ENCODE measurements around the gene ZBTB20. TPM values are rescaled to one million over a fixed set of nuclear protein-coding genes. Genes with fewer than 3 reads are reported as not detected.

The ZBTB20 gene
- total RNA-seq, 1 donor from 2014 or later, result 21.4 TPM

- Histone ChIP-seq H3K27me3 (ENCODE audit: insufficient read depth, low read length) (no peaks in the 10 kb centered on the region), H4K20me1 (ENCODE audit: insufficient read depth, low read length) (no peaks in the 10 kb centered on the region), H3K79me2 (ENCODE audit: insufficient read depth, low read length) (no peaks in the 10 kb centered on the region), H3K4me1 (ENCODE audit: insufficient read depth, low read length) (no peaks in the 10 kb centered on the region), H3K9ac (ENCODE audit: low read length) (no peak overlapping the region), H3K36me3 (ENCODE audit: insufficient read depth, low read length) (no peaks in the 10 kb centered on the region), H3K27ac (ENCODE audit: low read depth, low read length) (no peak overlapping the region), H3K4me2 (ENCODE audit: low read length) (no peak overlapping the region), H3K9me3 (ENCODE audit: insufficient read depth, low read depth, low read length) (no peaks in the 10 kb centered on the region), H3K4me3 (ENCODE audit: insufficient read depth, low read depth, low read length) (no peak overlapping the region), H2AFZ (ENCODE audit: low read depth, low read length) (no peak overlapping the region)
- Mint-ChIP-seq H3K27me3 (ENCODE audit: low read depth, unreplicated experiment) (peaks cover 4% of the 10 kb centered on the region), H3K36me3 (ENCODE audit: low read depth, unreplicated experiment) (no peaks in the 10 kb centered on the region), H3K27ac (ENCODE audit: unreplicated experiment) (no peak overlapping the region), H3K9me3 (ENCODE audit: unreplicated experiment) (peaks cover 1% of the 10 kb centered on the region), H3K4me1 (ENCODE audit: low read depth, unreplicated experiment) (no peaks in the 10 kb centered on the region), H3K4me3 (ENCODE audit: unreplicated experiment) (no peak overlapping the region)
- no peak for DNase-seq (ENCODE audit: low read depth)
- TF ChIP-seq EZH2 (IDR thresholded peaks at IDR 0.05; ENCODE audit: insufficient read depth, low read length) (no peak), CTCF (IDR thresholded peaks at IDR 0.05; ENCODE audit: insufficient read depth, low read depth, low read length) (no peak)
- FAIRE-seq, result no peak
These were observed 847.0 kb downstream of the ZBTB20 start for GRCh38 chr3:114299941-114300624.

- no peaks in the 10 kb centered on the region for H3K4me1 Mint-ChIP-seq (ENCODE audit: low read depth, unreplicated experiment)
- DNase-seq (ENCODE audit: low read depth) (no peak), FAIRE-seq (no peak)
- H2AFZ ChIP-seq (ENCODE audit: low read depth, low read length), result no peak overlapping the region
- H3K36me3 Mint-ChIP-seq (ENCODE audit: low read depth, unreplicated experiment), result no peaks in the 10 kb centered on the region
- no peak overlapping the region for H3K4me2 ChIP-seq (ENCODE audit: low read length)
- no peak overlapping the region for H3K9ac ChIP-seq (ENCODE audit: low read length)
- no peak for TF ChIP-seq EZH2 (IDR thresholded peaks at IDR 0.05; ENCODE audit: insufficient read depth, low read length)
- peak; percentile 22 for TF ChIP-seq CTCF (IDR thresholded peaks at IDR 0.05; ENCODE audit: insufficient read depth, low read depth, low read length)
- H3K9me3 ChIP-seq (ENCODE audit: insufficient read depth, low read depth, low read length), result no peaks in the 10 kb centered on the region
- no peak overlapping the region for H3K4me3 ChIP-seq (ENCODE audit: insufficient read depth, low read depth, low read length)
- H3K4me3 Mint-ChIP-seq (ENCODE audit: unreplicated experiment), result no peak overlapping the region
- H3K4me1 ChIP-seq (ENCODE audit: insufficient read depth, low read length), result no peaks in the 10 kb centered on the region
- H3K27ac Mint-ChIP-seq (ENCODE audit: unreplicated experiment), result no peak overlapping the region
- no peaks in the 10 kb centered on the region for H3K27me3 ChIP-seq (ENCODE audit: insufficient read depth, low read length)
- H3K79me2 ChIP-seq (ENCODE audit: insufficient read depth, low read length), result no peaks in the 10 kb centered on the region
- H3K27me3 Mint-ChIP-seq (ENCODE audit: low read depth, unreplicated experiment), result peaks cover 3% of the 10 kb centered on the region
- no peaks in the 10 kb centered on the region for H3K36me3 ChIP-seq (ENCODE audit: insufficient read depth, low read length)
- no peak overlapping the region for H3K27ac ChIP-seq (ENCODE audit: low read depth, low read length)
- no peaks in the 10 kb centered on the region for H4K20me1 ChIP-seq (ENCODE audit: insufficient read depth, low read length)
- no peaks in the 10 kb centered on the region for H3K9me3 Mint-ChIP-seq (ENCODE audit: unreplicated experiment)
These were observed 847.7 kb downstream of the ZBTB20 start for GRCh38 chr3:114299421-114299820.

- no peaks in the 10 kb centered on the region for H3K27me3 ChIP-seq (ENCODE audit: insufficient read depth, low read length)
- no peaks in the 10 kb centered on the region for H3K9me3 Mint-ChIP-seq (ENCODE audit: unreplicated experiment)
- peaks cover 6% of the 10 kb centered on the region for H3K27me3 Mint-ChIP-seq (ENCODE audit: low read depth, unreplicated experiment)
- no peak overlapping the region for H3K4me3 ChIP-seq (ENCODE audit: insufficient read depth, low read depth, low read length)
- DNase-seq (ENCODE audit: low read depth) (no peak), FAIRE-seq (no peak)
- no peaks in the 10 kb centered on the region for H4K20me1 ChIP-seq (ENCODE audit: insufficient read depth, low read length)
- no peak overlapping the region for H3K4me2 ChIP-seq (ENCODE audit: low read length)
- H3K9me3 ChIP-seq (ENCODE audit: insufficient read depth, low read depth, low read length), result no peaks in the 10 kb centered on the region
- H3K79me2 ChIP-seq (ENCODE audit: insufficient read depth, low read length), result no peaks in the 10 kb centered on the region
- no peak overlapping the region for H2AFZ ChIP-seq (ENCODE audit: low read depth, low read length)
- H3K27ac Mint-ChIP-seq (ENCODE audit: unreplicated experiment), result no peak overlapping the region
- no peaks in the 10 kb centered on the region for H3K36me3 Mint-ChIP-seq (ENCODE audit: low read depth, unreplicated experiment)
- no peak for TF ChIP-seq CTCF (IDR thresholded peaks at IDR 0.05; ENCODE audit: insufficient read depth, low read depth, low read length)
- no peak for TF ChIP-seq EZH2 (IDR thresholded peaks at IDR 0.05; ENCODE audit: insufficient read depth, low read length)
- H3K9ac ChIP-seq (ENCODE audit: low read length), result no peak overlapping the region
- no peak overlapping the region for H3K4me3 Mint-ChIP-seq (ENCODE audit: unreplicated experiment)
- H3K36me3 ChIP-seq (ENCODE audit: insufficient read depth, low read length), result no peaks in the 10 kb centered on the region
- no peaks in the 10 kb centered on the region for H3K4me1 ChIP-seq (ENCODE audit: insufficient read depth, low read length)
- H3K4me1 Mint-ChIP-seq (ENCODE audit: low read depth, unreplicated experiment), result no peaks in the 10 kb centered on the region
- no peak overlapping the region for H3K27ac ChIP-seq (ENCODE audit: low read depth, low read length)
These were observed 851.1 kb downstream of the ZBTB20 start for GRCh38 chr3:114295946-114296345.
